Measurements from ENCODE around the gene MKLN1.
"Not testable (repeated sequence)": the region's sequence is repeated elsewhere in the genome, so short reads cannot be mapped to it uniquely, and the experiment has no call there.

MKLN1 gene

GRCh38 chr7:131327626-131328376, at the start of gene MKLN1:
Gene MKLN1 (plus strand): TSS chr7:131327876. CDS start chr7:131327900, 24 bp downstream.
- peak; percentile 75 to 89 (median 82) for DNase-seq

GRCh38 chr7:131279044-131279443, 48.6 kb upstream of the MKLN1 start:
- no peak for DNase-seq

GRCh38 chr7:131281266-131282048, 46.2 kb upstream of the MKLN1 start:
- no peak for DNase-seq

- no peak for DNase-seq
These were observed 42.8 kb upstream of the MKLN1 start for GRCh38 chr7:131284702-131285419.

- DNase-seq, result no peak
These were observed 42.1 kb upstream of the MKLN1 start for GRCh38 chr7:131285556-131285955.

GRCh38 chr7:131288450-131288849, 39.2 kb upstream of the MKLN1 start:
- no peak for DNase-seq

GRCh38 chr7:131289051-131289450, 38.6 kb upstream of the MKLN1 start:
- no peak for DNase-seq

GRCh38 chr7:131292141-131292905, 35.4 kb upstream of the MKLN1 start:
- DNase-seq, result no peak

GRCh38 chr7:131293018-131293417, 34.7 kb upstream of the MKLN1 start:
- no peak for DNase-seq

GRCh38 chr7:131294553-131294952, 33.1 kb upstream of the MKLN1 start:
- no peak for DNase-seq

GRCh38 chr7:131298608-131298992, 29.1 kb upstream of the MKLN1 start:
- no peak for DNase-seq

- DNase-seq, result no peak
These were observed 28.6 kb upstream of the MKLN1 start for GRCh38 chr7:131299074-131299473.

- no peak for DNase-seq
These were observed 27.6 kb upstream of the MKLN1 start for GRCh38 chr7:131300078-131300477.

GRCh38 chr7:131300572-131301466, 26.9 kb upstream of the MKLN1 start:
- no peak for DNase-seq

GRCh38 chr7:131302446-131302845, 25.2 kb upstream of the MKLN1 start:
- no peak for DNase-seq

- DNase-seq, result peak in 3 of 6 experiments; percentile 1 to 26 (median 15)
These were observed 24.6 kb upstream of the MKLN1 start for GRCh38 chr7:131302876-131303707.

GRCh38 chr7:131305152-131305551, 22.5 kb upstream of the MKLN1 start:
- DNase-seq, result no peak

- not testable (repeated sequence) for DNase-seq
These were observed 21.6 kb upstream of the MKLN1 start for GRCh38 chr7:131306041-131306440.

- no peak for DNase-seq
These were observed 20.9 kb upstream of the MKLN1 start for GRCh38 chr7:131306777-131307176.

- DNase-seq, result no peak
These were observed 20.0 kb upstream of the MKLN1 start for GRCh38 chr7:131307627-131308026.

- no peak for DNase-seq
These were observed 14.8 kb upstream of the MKLN1 start for GRCh38 chr7:131312838-131313237.
